HG02885 (cell line): ENCODE results near the gene CDH13.

ENCODE experiments used
- ATAC-seq: cut with Tn5 transposase; IDR thresholded peaks from one replicate; pipeline ENCODE4 v1.9.1; 2021; ENCODE audit warnings: mild to moderate bottlenecking; ENCODE audit not compliant: unreplicated experiment, poor library complexity

CDH13 gene

GRCh38 chr16:83711069-83711468, 1084.3 kb downstream of the CDH13 start:
- no peak for ATAC-seq

- no peak for ATAC-seq
Observed at GRCh38 chr16:83713597-83713996, 1086.8 kb downstream of the CDH13 start.

GRCh38 chr16:83714286-83714685, 1087.5 kb downstream of the CDH13 start:
- no peak for ATAC-seq

GRCh38 chr16:83715217-83715920, 1088.6 kb downstream of the CDH13 start:
- ATAC-seq = no peak

- no peak for ATAC-seq
Observed at GRCh38 chr16:83717308-83717707, 1090.5 kb downstream of the CDH13 start.

- no peak for ATAC-seq
Observed at GRCh38 chr16:83717814-83718213, 1091.0 kb downstream of the CDH13 start.

GRCh38 chr16:83720213-83720612, 1093.4 kb downstream of the CDH13 start:
- no peak for ATAC-seq

GRCh38 chr16:83720981-83721380, 1094.2 kb downstream of the CDH13 start:
- no peak for ATAC-seq

GRCh38 chr16:83721676-83722075, 1094.9 kb downstream of the CDH13 start:
- no peak for ATAC-seq

- ATAC-seq = no peak
Observed at GRCh38 chr16:83722456-83723183, 1095.9 kb downstream of the CDH13 start.

- no peak for ATAC-seq
Observed at GRCh38 chr16:83723244-83723643, 1096.5 kb downstream of the CDH13 start.

- ATAC-seq = no peak
Observed at GRCh38 chr16:83723901-83724300, 1097.1 kb downstream of the CDH13 start.

GRCh38 chr16:83724585-83724984, 1097.8 kb downstream of the CDH13 start:
- no peak for ATAC-seq

- no peak for ATAC-seq
Observed at GRCh38 chr16:83725313-83725712, 1098.5 kb downstream of the CDH13 start.

- no peak for ATAC-seq
Observed at GRCh38 chr16:83727018-83727417, 1100.2 kb downstream of the CDH13 start.

GRCh38 chr16:83727751-83728352, 1101.1 kb downstream of the CDH13 start:
- ATAC-seq = no peak

- no peak for ATAC-seq
Observed at GRCh38 chr16:83728492-83728891, 1101.7 kb downstream of the CDH13 start.

GRCh38 chr16:83730812-83731211, 1104.0 kb downstream of the CDH13 start:
- no peak for ATAC-seq

- ATAC-seq = no peak
Observed at GRCh38 chr16:83732536-83732935, 1105.8 kb downstream of the CDH13 start.

GRCh38 chr16:83733301-83733700, 1106.5 kb downstream of the CDH13 start:
- no peak for ATAC-seq

- ATAC-seq = no peak
Observed at GRCh38 chr16:83734136-83734535, 1107.4 kb downstream of the CDH13 start.
